Mucosa of descending colon (tissue), 3 donors: ENCODE data around the gene TEX13D. TPM values are rescaled to one million over a fixed set of nuclear protein-coding genes. Genes with fewer than 3 reads are reported as not detected.

ENCODE experiments used
- ATAC-seq: fragments of 200-7000 bp; cut with Tn5 transposase; one replicate; pipeline ENCODE4 v1.9.1; 2020; ENCODE audit warnings: mild to moderate bottlenecking, moderate library complexity
- DNase-seq, 3 donors: peaks; one replicate each; pipeline ENCODE4 v3.0.0-alpha.2; 2020
- H3K36me3 ChIP-seq: fragments of 200-600 bp; one replicate; pipeline ENCODE4 v1.8.0; 2021; ENCODE audit warnings: low read depth, mild to moderate bottlenecking
- H3K4me1 ChIP-seq: fragments of 200-600 bp; one replicate; pipeline ENCODE4 v1.8.0; 2021; ENCODE audit warnings: low read depth, mild to moderate bottlenecking
- H3K4me3 ChIP-seq: fragments of 200-600 bp; one replicate; pipeline ENCODE4 v1.8.0; 2021; ENCODE audit warnings: mild to moderate bottlenecking
- H3K9me3 ChIP-seq: fragments of 200-600 bp; one replicate; pipeline ENCODE4 v1.8.0; 2021; ENCODE audit warnings: mild to moderate bottlenecking
- CTCF ChIP-seq: fragments of 200-600 bp; IDR thresholded peaks from one replicate; pipeline ENCODE4 v1.8.0; 2022; ENCODE audit warnings: antibody characterized with exemption, mild to moderate bottlenecking
- intact Hi-C, 2 donors: fragments of 100-400 bp; cut with DNase I in 1 of 2; cut with micrococcal nuclease in 1 of 2; formaldehyde crosslinking; loops; one replicate each; pipeline versions ENCODE4 v1.11.0 to v1.11.1; 2022; cut with DNase I, micrococcal nuclease
- total RNA-seq, 3 donors: library from RNA; stranded (reverse); fragmentation: NEBNext Ultra II Directional in 2 of 3; extraction: Animal tissue kit (Norgen Biotek cat#: 25700) in 2 of 3; gene quantifications; one replicate each; pipeline versions ENCODE4 v1.2.1 to v1.2.4, GENCODE V29; 2021 to 2023
- donor health status: DM: no; HTN: no; CAD: no; lungs with moderate emphysema.
- donor health status: DM: no; HTN: no; CAD: no.
- donor health status: DM: no; HTN: yes; CAD: no.

TEX13D gene
- total RNA-seq, 3 donors from 2014 or later, result not detected

- no peaks in the 10 kb centered on the region for H3K36me3 ChIP-seq
- H3K4me3 ChIP-seq, result no peak overlapping the region
- peak; percentile 35 for ATAC-seq
- no peaks in the 10 kb centered on the region for H3K4me1 ChIP-seq
- no peak for TF ChIP-seq CTCF
- DNase-seq, result peak in 1 of 3 donors; percentile 3
- no peaks in the 10 kb centered on the region for H3K9me3 ChIP-seq
- intact Hi-C loops, result no loop called here
Measured at GRCh38 chrX:124338733-124339514, 6.5 kb downstream of the TEX13D start.

- no peak for TF ChIP-seq CTCF
- ATAC-seq, result no peak
Measured at GRCh38 chrX:124341396-124342132, 9.1 kb downstream of the TEX13D start.

GRCh38 chrX:124342174-124342867 lies 9.9 kb downstream of the TEX13D start:
- intact Hi-C loops, result no loop called here
- ATAC-seq, result no peak
- Histone ChIP-seq H3K36me3 (no peaks in the 10 kb centered on the region), H3K4me1 (no peaks in the 10 kb centered on the region), H3K4me3 (no peak overlapping the region), H3K9me3 (no peaks in the 10 kb centered on the region)
- TF ChIP-seq CTCF, result no peak
- DNase-seq, result no peak

More at GRCh38 chrX:124341396-124342132, 9.1 kb downstream of the TEX13D start:
- intact Hi-C loops, result no loop called here
- no peaks in the 10 kb centered on the region for H3K4me1 ChIP-seq
- no peak for DNase-seq
- H3K9me3 ChIP-seq, result no peaks in the 10 kb centered on the region
- no peaks in the 10 kb centered on the region for H3K36me3 ChIP-seq
- no peak overlapping the region for H3K4me3 ChIP-seq

DNA sequence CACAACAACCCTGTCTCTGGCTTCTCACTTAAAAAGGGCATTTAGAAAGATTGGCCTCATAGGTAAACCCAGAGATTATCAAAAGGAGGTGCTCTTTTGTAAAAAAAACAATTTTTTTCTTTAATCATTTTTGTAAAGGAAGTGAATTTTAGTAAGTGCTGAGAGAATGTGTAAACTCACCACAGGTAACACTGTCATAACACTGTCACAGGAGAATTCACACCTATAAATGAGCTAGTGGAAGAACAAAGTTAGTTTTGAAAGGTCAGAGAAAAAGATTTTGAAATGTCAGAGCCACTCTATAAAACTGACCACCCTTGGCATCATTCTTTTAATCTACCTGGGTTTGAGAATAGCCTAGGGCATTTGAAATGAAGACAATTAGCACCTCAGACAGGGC lies 10.6 kb downstream of the TEX13D start:
- intact Hi-C loops, result no loop called here
- ATAC-seq (no peak), DNase-seq (no peak)
- H3K4me1 ChIP-seq, result no peaks in the 10 kb centered on the region
- no peaks in the 10 kb centered on the region for H3K9me3 ChIP-seq
- H3K4me3 ChIP-seq, result no peak overlapping the region
- no peaks in the 10 kb centered on the region for H3K36me3 ChIP-seq
- TF ChIP-seq CTCF, result no peak

DNA sequence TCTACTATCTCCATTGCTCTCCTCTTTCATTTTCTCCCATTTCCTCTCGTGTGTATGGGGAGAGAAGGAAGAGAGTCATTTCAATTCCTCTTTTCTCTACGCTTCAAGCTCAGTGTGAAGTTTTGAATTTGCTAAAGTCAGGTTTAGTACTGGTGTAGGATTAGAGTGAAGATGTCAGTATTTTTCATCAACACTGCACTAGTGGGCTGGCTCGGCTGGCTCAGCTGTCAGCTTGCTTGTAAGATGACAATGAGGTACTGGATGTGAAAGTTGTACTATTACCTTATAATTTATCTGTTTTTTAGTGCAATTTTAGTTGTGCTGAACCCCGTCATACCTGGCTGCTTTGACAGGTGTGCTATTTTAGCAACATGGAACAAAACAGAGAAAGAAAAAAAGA lies 11.8 kb downstream of the TEX13D start:
- Histone ChIP-seq H3K4me3 (no peak overlapping the region), H3K9me3 (no peaks in the 10 kb centered on the region), H3K4me1 (no peaks in the 10 kb centered on the region), H3K36me3 (no peaks in the 10 kb centered on the region)
- DNase-seq (no peak), ATAC-seq (no peak)
- intact Hi-C loops, result no loop called here
- TF ChIP-seq CTCF, result no peak
